Left ventricle myocardium superior (tissue), 1 donor: ENCODE results near the gene TEX19. TPM values are rescaled to one million over a fixed set of nuclear protein-coding genes. Genes with fewer than 3 reads are reported as not detected.

Experiments
- ATAC-seq: fragments of 200-7000 bp; cut with Tn5 transposase; one replicate; pipeline ENCODE4 v1.9.1; 2020; ENCODE audit warnings: mild to moderate bottlenecking, moderate library complexity
- DNase-seq: peaks from one replicate; pipeline ENCODE4 v3.0.0-alpha.2; 2020
- intact Hi-C: fragments of 100-400 bp; cut with micrococcal nuclease; formaldehyde crosslinking; loops from one replicate; pipeline ENCODE4 v1.11.0; 2022
- total RNA-seq: library from RNA; stranded (reverse); fragmentation: NEBNext Ultra II Directional; extraction: Animal tissue kit (Norgen Biotek cat#: 25700); gene quantifications from one replicate; pipeline ENCODE4 v1.2.1, GENCODE V29; 2021
- donor health status: DM: no; HTN: yes; CAD: no; lungs with severe emphysema.

TEX19 gene
- total RNA-seq, 1 donor from 2014 or later: not detected

GRCh38 chr17:82320956-82321927, 37.8 kb upstream of the TEX19 start:
- peak; percentile 66 for DNase-seq
- intact Hi-C loops: no loop called here
- ATAC-seq: peak; percentile 65

- DNase-seq (no peak), ATAC-seq (no peak)
- intact Hi-C loops: no loop called here
Measured at GRCh38 chr17:82321947-82322466, 37.0 kb upstream of the TEX19 start.

GRCh38 chr17:82322526-82323453, 36.3 kb upstream of the TEX19 start:
- intact Hi-C loops: no loop called here
- no peak for ATAC-seq
- DNase-seq: no peak

GRCh38 chr17:82323514-82324234, 35.4 kb upstream of the TEX19 start:
- DNase-seq (no peak), ATAC-seq (no peak)
- intact Hi-C loops: no loop called here

- ATAC-seq (no peak), DNase-seq (no peak)
- intact Hi-C loops: no loop called here
Measured at GRCh38 chr17:82324566-82325285, 34.3 kb upstream of the TEX19 start.

GRCh38 chr17:82325286-82326180, 33.5 kb upstream of the TEX19 start:
- intact Hi-C loops: no loop called here
- DNase-seq: no peak
- ATAC-seq: no peak

GRCh38 chr17:82327289-82327688, 31.8 kb upstream of the TEX19 start:
- DNase-seq (no peak), ATAC-seq (no peak)
- intact Hi-C loops: no loop called here

- ATAC-seq: no peak
- intact Hi-C loops: no loop called here
Measured at GRCh38 chr17:82327757-82328140, 31.3 kb upstream of the TEX19 start.

GRCh38 chr17:82328141-82328993, 30.7 kb upstream of the TEX19 start:
- ATAC-seq (no peak), DNase-seq (no peak)
- intact Hi-C loops: no loop called here

More at GRCh38 chr17:82327757-82328140, 31.3 kb upstream of the TEX19 start:
- DNase-seq: no peak

- intact Hi-C loops: no loop called here
- no peak for DNase-seq
- no peak for ATAC-seq
Measured at GRCh38 chr17:82328994-82329507, 30.0 kb upstream of the TEX19 start.

GRCh38 chr17:82329683-82330321, 29.2 kb upstream of the TEX19 start:
- intact Hi-C loops: no loop called here
- no peak for ATAC-seq
- DNase-seq: no peak

- DNase-seq (peak; percentile 52), ATAC-seq (no peak)
- intact Hi-C loops: no loop called here
Measured at GRCh38 chr17:82330322-82331239, 28.5 kb upstream of the TEX19 start.

GRCh38 chr17:82331345-82331939, 27.6 kb upstream of the TEX19 start:
- ATAC-seq: no peak
- no peak for DNase-seq
- intact Hi-C loops: no loop called here

- DNase-seq: peak; percentile 65
- ATAC-seq: peak; percentile 51
- intact Hi-C loops: no loop called here
Measured at GRCh38 chr17:82332669-82333278, 26.3 kb upstream of the TEX19 start.
